ENCODE results near the gene GALNS. TPM values are rescaled to one million over a fixed set of nuclear protein-coding genes. Genes with fewer than 3 reads are reported as not detected.

GALNS gene
- polyA plus RNA-seq, 2 of the 4 experiments (the other 2 are of a cell fraction), result 7.0 to 31.2 TPM

DNA sequence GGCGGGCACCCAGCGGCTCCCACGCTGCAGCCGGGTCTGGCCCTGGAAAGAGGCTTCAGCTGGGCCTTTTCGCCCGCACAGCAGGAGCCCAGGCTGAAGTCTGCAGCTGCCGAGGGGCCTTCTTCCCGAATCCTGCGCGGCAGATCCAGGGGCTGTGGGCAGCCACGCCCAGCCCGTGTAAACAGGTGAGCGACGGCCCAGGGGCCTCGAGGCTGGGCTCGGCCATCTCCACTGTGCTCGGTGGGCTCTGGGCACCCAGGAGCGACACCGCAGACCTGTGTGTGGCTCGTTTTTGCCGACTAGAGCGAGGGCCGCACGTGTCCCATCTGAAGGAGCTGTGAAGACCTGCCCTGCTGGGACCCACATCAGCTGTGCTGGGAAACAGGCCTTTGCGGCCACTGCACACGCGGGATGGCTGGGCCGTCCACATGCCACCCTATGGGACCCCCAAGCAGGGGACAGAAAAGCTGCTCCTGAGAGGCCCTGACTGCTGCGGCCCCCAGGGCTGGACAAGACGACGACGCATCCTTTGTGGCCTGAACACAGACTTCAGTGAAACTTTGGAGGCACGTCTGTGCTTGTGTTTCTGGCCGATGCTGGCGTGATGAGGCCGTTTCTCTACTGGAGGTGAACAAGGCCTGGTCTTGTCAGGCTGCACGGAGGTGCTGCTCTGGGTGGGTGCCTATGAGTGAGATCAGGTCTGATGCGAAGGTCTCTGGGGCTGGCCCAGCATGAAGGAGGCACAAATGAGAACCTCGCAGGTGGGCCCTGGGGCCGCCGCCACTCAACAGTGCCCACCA, 39.8 kb downstream of the GALNS start:
- no peak overlapping the region for H3K27ac ChIP-seq
- CTCF ChIA-PET, result interaction anchor here (0.6 to 5.9 kb wide), 14 partner anchors 10 to 353 kb away, joined by 3 to 39 read pairs (median 4); partner anchors contain the start of genes GALNS and TRAPPC2L
- FAIRE-seq (no peak), ATAC-seq (no peak), DNase-seq (ENCODE audit: low read depth in 1 of 2, low spot score in 1 of 2) (no peak)
- no peaks in the 10 kb centered on the region for H3K9me3 ChIP-seq
- POLR2A ChIA-PET, result no interaction called here
- 88% methylated on average over 26 of the region's 41 CpGs for WGBS (ENCODE audit: missing lambda C conversion rate)
- H3K4me1 ChIP-seq, result peaks cover 5% of the 10 kb centered on the region; the same call in 2 of the 3 replicates
- no peak overlapping the region for H3K4me3 ChIP-seq
- TF ChIP-seq EHF (CRISPR knock-in tag; IDR thresholded peaks at IDR 0.05) (no peak), RFX5 (IDR thresholded peaks at IDR 0.05) (no peak), RNF2 (IDR thresholded peaks at IDR 0.05; ENCODE audit: borderline replicate concordance, low read depth) (no peak), TFCP2L1 (CRISPR knock-in tag; IDR thresholded peaks at IDR 0.05) (no peak), CBX8 (IDR thresholded peaks at IDR 0.05) (no peak), CBX2 (IDR thresholded peaks at IDR 0.05; ENCODE audit: borderline replicate concordance, low read depth) (no peak), JUN (IDR thresholded peaks at IDR 0.05) (no peak), POLR2A (IDR thresholded peaks at IDR 0.05; ENCODE audit: low read length) (no peak), CEBPB (IDR thresholded peaks at IDR 0.05) (no peak), ZSCAN20 (CRISPR knock-in tag; IDR thresholded peaks at IDR 0.05) (no peak), NPAS2 (CRISPR knock-in tag; IDR thresholded peaks at IDR 0.05; ENCODE audit: borderline replicate concordance) (no peak), RAD21 (conservative IDR thresholded peaks at IDR 0.05 in 1 of 2, IDR thresholded peaks at IDR 0.05 in 1 of 2) (no peak), MYC (IDR thresholded peaks at IDR 0.05; ENCODE audit: borderline replicate concordance, low read length) (no peak), EP300 (IDR thresholded peaks at IDR 0.05) (no peak), ZFP36 (IDR thresholded peaks at IDR 0.05; ENCODE audit: borderline replicate concordance, partially characterized antibody) (no peak), RARB (CRISPR knock-in tag; IDR thresholded peaks at IDR 0.05) (no peak), JUNB (IDR thresholded peaks at IDR 0.05) (no peak)
- TF ChIP-seq, protein P1, sequence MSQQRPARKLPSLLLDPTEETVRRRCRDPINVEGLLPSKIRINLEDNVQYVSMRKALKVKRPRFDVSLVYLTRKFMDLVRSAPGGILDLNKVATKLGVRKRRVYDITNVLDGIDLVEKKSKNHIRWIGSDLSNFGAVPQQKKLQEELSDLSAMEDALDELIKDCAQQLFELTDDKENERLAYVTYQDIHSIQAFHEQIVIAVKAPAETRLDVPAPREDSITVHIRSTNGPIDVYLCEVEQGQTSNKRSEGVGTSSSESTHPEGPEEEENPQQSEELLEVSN (IDR thresholded peaks at IDR 0.05; ENCODE audit: borderline replicate concordance, low read depth), result no peak
- no peak overlapping the region for H3K4me2 ChIP-seq

DNA sequence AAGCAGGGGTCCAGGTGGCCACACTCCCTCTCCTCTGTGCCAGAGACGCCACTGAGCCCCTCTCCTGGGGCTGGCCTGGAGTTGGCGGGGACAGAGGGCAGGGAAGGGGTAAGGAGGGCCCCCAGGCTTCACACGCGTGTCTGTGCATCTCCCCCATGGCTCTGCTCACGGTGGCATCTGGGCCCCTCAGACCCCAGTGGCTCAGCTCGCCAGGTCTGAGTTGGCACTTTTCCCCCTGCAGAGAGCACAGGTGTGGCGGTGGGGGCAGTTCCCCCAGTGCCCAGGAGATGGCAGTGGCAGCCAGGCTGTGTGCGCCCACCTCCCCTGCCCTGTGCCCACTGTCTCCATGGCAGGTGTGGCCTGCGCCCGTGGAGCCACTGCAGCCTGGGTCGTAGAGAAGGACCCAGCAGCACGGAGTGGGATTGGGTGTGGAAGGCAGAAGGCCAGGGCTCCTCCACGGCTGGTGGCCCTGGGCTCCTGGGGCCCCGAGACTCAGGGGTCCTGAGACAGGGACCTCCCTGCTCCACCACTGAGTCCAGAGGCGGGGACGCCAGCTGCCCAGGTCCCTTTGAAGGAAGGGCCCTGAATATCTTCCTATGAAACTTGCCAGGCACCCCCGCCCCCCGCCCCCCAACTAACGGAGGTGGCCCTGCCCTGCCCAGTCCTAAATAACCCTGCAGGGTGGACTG, 40.7 kb downstream of the GALNS start:
- no peak overlapping the region for H3K4me2 ChIP-seq
- DNase-seq (ENCODE audit: low read depth in 1 of 2, low spot score in 1 of 2), result peak; percentile 37 to 46
- peaks cover 5% of the 10 kb centered on the region; the same call in 2 of the 3 replicates for H3K4me1 ChIP-seq
- ChIA-PET CTCF (interaction anchor here (0.5 to 5.9 kb wide), 19 partner anchors 11 to 354 kb away, joined by 3 to 39 read pairs (median 3); partner anchors contain the start of genes GALNS and TRAPPC2L), POLR2A (no interaction called here)
- no peak overlapping the region for H3K27ac ChIP-seq
- peak; percentile 23 to 47; a peak in 3 of 6 replicates for ATAC-seq
- WGBS (ENCODE audit: missing lambda C conversion rate), result 68% methylated on average over 10 of the region's 19 CpGs
- no peak for FAIRE-seq
- H3K4me3 ChIP-seq, result no peak overlapping the region
- H3K9me3 ChIP-seq, result no peaks in the 10 kb centered on the region
- TF ChIP-seq FOSL2 (IDR thresholded peaks at IDR 0.05), result no peak
- no peak for TF ChIP-seq FOSL2 (CRISPR knock-in tag; IDR thresholded peaks at IDR 0.05)
- TF ChIP-seq RNF2 (IDR thresholded peaks at IDR 0.05; ENCODE audit: borderline replicate concordance, low read depth), result no peak
- TF ChIP-seq, protein P2, sequence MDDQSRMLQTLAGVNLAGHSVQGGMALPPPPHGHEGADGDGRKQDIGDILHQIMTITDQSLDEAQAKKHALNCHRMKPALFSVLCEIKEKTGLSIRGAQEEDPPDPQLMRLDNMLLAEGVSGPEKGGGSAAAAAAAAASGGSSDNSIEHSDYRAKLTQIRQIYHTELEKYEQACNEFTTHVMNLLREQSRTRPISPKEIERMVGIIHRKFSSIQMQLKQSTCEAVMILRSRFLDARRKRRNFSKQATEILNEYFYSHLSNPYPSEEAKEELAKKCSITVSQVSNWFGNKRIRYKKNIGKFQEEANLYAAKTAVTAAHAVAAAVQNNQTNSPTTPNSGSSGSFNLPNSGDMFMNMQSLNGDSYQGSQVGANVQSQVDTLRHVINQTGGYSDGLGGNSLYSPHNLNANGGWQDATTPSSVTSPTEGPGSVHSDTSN (IDR thresholded peaks at IDR 0.05), result no peak
- TF ChIP-seq HOXB5 (CRISPR knock-in tag; IDR thresholded peaks at IDR 0.05), result no peak
- no peak for TF ChIP-seq CEBPB (IDR thresholded peaks at IDR 0.05)
- no peak for TF ChIP-seq EHMT2 (IDR thresholded peaks at IDR 0.05; ENCODE audit: low read depth)
- TF ChIP-seq, protein P3, sequence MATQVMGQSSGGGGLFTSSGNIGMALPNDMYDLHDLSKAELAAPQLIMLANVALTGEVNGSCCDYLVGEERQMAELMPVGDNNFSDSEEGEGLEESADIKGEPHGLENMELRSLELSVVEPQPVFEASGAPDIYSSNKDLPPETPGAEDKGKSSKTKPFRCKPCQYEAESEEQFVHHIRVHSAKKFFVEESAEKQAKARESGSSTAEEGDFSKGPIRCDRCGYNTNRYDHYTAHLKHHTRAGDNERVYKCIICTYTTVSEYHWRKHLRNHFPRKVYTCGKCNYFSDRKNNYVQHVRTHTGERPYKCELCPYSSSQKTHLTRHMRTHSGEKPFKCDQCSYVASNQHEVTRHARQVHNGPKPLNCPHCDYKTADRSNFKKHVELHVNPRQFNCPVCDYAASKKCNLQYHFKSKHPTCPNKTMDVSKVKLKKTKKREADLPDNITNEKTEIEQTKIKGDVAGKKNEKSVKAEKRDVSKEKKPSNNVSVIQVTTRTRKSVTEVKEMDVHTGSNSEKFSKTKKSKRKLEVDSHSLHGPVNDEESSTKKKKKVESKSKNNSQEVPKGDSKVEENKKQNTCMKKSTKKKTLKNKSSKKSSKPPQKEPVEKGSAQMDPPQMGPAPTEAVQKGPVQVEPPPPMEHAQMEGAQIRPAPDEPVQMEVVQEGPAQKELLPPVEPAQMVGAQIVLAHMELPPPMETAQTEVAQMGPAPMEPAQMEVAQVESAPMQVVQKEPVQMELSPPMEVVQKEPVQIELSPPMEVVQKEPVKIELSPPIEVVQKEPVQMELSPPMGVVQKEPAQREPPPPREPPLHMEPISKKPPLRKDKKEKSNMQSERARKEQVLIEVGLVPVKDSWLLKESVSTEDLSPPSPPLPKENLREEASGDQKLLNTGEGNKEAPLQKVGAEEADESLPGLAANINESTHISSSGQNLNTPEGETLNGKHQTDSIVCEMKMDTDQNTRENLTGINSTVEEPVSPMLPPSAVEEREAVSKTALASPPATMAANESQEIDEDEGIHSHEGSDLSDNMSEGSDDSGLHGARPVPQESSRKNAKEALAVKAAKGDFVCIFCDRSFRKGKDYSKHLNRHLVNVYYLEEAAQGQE (IDR thresholded peaks at IDR 0.05), result no peak
- no peak for TF ChIP-seq EHF (CRISPR knock-in tag; IDR thresholded peaks at IDR 0.05)
- TF ChIP-seq EP300 (IDR thresholded peaks at IDR 0.05), result no peak
- no peak for TF ChIP-seq GATA3 (IDR thresholded peaks at IDR 0.05; ENCODE audit: borderline replicate concordance)
- no peak for TF ChIP-seq HDAC2 (IDR thresholded peaks at IDR 0.05)
- no peak for TF ChIP-seq HOXB13 (CRISPR knock-in tag; IDR thresholded peaks at IDR 0.05; ENCODE audit: low read depth)
- TF ChIP-seq, protein P4, sequence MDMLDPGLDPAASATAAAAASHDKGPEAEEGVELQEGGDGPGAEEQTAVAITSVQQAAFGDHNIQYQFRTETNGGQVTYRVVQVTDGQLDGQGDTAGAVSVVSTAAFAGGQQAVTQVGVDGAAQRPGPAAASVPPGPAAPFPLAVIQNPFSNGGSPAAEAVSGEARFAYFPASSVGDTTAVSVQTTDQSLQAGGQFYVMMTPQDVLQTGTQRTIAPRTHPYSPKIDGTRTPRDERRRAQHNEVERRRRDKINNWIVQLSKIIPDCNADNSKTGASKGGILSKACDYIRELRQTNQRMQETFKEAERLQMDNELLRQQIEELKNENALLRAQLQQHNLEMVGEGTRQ (IDR thresholded peaks at IDR 0.05), result no peak
- no peak for TF ChIP-seq ZNF302 (CRISPR knock-in tag; IDR thresholded peaks at IDR 0.05)
- TF ChIP-seq POLR2AphosphoS2 (conservative IDR thresholded peaks at IDR 0.05; ENCODE audit: low read length), result no peak
